ENCODE measurements around the gene LSM12.
A peak's percentile ranks its signal among the peaks of the same experiment; 100 is the strongest.
"Not testable (repeated sequence)": the region's sequence is repeated elsewhere in the genome, so short reads cannot be mapped to it uniquely, and the experiment has no call there.

LSM12 gene

DNA sequence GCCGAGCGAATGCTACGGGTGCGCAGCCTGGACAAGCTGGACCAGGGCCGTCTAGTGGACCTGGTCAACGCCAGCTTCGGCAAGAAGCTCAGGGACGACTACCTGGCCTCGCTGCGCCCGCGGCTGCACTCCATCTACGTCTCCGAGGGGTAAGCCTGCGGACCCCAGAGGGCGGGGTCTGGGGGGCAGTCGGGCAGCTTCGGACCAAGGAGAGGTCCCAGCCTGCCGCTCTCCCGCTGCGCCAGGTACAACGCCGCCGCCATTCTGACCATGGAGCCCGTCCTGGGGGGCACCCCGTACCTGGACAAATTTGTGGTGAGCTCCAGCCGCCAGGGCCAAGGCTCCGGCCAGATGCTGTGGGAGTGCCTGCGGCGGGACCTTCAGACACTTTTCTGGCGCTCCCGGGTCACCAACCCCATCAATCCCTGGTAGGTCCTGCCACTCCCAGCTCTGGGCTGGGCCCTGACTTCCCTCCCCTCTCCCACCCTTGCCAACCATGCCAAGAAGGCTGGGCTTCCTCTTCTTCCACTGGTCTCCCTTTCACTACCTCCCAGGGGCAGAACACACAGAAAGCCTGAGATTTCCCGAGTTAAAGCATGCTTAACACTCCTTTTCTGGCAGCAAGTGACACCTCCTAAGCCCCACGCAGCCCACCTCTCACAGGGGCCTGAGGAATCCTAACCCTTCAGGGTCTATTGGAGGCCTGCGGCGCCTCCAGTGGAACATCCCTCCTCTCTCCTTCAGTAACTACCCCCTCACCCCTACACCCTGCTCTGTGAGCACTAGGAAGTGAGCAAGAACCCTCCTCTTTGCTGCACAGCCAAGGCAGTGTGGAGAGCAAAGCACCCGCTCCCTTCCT lies 58.9 kb downstream of the LSM12 start:
- no peak for DNase-seq (ENCODE audit: low read depth)

DNA sequence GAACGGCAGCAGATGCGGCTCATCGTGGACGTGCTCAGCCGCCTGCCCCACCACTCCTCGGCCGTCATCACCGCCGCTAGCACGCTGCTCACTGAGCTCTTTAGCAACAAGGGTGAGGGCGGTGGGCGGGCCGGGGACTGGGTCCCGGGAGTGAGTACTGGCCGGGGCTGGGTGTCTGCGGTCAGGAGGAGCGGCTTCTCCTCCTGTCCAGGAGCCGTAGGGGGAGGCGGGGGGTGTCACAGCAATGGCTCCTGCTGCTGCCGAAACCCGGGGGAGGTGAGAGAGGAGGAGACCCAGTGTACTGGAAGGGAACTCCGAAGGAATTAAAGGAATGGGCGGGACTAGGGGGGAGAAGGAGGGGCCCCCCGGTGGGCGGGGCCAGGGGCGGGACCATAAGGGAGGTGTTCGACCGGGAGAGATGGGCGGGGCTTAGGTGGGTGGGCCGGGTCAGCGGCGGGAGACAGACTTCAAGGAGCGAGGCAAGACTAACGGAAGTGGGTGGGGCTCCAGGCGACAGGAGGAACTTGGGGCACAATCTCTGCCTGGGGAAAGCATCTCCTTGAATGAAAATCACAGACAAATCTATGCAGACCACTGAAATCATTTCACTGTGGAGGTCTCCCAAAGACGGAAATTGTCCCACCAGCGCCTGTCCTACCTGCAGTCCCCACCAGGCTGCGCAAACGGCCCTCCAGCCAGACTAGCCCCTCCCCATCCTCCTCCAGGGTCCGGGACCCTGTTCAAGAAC lies 59.7 kb downstream of the LSM12 start:
- peak; percentile 99 for DNase-seq (ENCODE audit: low read depth)

DNA sequence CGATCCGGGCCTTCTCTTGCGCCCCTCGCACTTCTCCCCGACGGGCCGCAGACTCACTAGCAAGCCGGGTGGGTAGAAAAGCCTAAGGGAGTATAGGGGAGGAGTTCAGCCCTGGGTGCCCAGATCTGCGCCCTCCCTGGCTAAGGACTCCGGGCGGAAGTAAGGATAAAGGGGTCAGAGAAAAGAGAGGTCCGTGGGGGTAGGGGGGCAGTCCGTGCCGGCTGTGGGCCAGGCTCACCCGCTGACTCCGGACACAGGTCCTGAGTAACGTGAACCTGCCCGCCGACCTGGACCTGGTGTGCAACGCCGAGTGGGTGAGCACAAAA lies 60.2 kb downstream of the LSM12 start:
- no peak for DNase-seq (ENCODE audit: low read depth)

DNA sequence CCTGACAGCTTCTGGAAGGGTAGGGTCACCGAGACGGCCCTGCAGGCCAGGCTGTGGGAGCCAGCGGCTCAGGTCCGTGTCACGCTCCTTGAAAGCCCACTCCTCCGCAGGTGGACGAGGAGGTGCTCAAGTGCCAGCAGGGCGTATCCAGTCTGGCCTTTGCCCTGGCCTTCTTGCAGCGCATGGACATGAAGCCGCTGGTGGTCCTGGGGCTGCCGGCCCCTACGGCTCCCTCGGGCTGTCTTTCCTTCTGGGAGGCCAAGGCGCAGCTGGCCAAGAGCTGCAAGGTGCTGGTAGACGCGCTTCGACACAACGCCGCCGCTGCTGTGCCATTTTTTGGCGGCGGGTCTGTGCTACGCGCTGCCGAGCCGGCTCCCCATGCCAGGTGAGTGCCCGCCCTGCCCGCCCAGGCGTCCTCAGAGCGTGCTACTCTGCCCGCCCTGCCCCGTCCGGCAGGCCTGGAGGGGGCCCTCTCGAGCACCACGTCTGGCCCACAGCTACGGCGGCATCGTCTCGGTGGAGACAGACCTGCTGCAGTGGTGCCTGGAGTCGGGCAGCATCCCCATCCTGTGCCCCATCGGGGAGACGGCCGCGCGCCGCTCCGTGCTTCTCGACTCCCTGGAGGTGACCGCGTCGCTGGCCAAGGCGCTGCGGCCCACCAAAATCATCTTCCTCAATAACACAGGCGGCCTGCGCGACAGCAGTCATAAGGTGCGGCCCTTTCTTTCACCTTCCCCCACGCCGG lies 60.8 kb downstream of the LSM12 start:
- peak; percentile 18 for DNase-seq (ENCODE audit: low read depth)

DNA sequence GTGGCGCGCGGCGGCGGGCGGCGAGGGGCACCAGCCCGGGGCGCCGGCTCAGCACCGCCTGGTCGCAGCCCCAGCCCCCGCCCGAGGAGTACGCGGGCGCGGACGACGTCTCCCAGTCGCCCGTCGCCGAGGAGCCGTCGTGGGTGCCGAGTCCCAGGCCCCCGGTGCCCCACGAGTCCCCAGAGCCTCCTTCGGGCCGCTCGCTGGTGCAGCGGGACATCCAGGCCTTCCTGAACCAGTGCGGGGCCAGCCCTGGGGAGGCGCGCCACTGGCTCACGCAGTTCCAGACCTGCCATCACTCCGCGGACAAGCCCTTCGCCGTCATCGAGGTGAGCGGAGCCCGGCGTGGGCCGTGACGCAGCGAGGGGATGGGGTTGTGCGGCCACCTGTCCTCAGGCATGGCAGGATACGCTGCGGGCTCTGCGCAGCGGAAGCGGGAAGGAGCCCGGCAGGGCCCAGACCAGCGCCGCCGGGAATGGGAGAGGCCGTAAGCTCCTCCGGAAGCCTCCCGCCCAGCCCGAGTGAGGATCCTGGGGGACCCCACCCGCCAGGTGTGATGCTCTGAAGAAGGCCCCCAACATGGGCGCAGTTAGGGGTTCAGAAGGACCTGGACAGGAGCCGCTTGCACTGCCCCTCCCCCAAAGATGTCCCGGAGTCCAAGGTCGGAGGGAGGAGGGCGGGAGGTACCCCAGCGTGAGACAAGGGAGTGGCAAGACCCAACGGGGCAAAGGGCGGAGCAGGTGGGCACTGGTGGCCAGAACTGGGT lies 61.5 kb downstream of the LSM12 start:
- no peak for DNase-seq (ENCODE audit: low read depth)

DNA sequence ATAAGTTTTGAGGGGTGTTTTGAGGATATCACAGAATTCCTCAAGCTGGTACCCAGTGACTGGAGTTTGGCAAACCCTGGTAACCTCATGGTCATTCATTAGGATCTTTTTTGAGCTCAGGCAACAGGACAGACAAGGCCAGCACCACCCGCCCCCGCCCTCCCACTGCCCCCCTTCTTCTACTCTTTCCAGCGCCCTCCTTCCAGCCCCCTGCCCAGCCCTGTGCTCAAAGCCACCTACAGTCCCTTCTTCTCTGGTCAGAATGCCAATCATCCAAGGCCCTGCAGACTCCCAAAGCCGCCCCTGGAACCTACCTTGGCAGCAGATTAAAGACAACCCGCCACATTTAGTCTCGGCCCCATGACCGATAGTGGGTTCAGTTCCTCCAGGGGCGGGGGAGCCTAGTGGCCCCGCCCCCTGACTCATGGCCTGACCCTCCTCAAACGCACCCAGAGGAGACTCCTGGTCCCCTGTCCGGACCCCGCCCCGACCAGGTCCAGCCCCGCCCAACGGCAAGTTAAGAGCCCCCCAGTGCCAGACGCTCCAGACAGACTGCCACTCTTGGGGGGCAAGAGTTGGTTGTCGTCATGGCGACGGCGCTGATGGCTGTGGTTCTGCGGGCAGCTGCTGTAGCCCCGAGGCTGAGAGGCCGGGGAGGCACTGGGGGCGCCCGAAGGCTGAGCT lies 62.3 kb downstream of the LSM12 start, which contains the start of gene NAGS:
Gene NAGS, plus strand, starts transcription at position 546 of the 684 bp plus-strand sequence. Its CDS starts 42 bp downstream, at position 588.
- no peak for DNase-seq (ENCODE audit: low read depth)

DNA sequence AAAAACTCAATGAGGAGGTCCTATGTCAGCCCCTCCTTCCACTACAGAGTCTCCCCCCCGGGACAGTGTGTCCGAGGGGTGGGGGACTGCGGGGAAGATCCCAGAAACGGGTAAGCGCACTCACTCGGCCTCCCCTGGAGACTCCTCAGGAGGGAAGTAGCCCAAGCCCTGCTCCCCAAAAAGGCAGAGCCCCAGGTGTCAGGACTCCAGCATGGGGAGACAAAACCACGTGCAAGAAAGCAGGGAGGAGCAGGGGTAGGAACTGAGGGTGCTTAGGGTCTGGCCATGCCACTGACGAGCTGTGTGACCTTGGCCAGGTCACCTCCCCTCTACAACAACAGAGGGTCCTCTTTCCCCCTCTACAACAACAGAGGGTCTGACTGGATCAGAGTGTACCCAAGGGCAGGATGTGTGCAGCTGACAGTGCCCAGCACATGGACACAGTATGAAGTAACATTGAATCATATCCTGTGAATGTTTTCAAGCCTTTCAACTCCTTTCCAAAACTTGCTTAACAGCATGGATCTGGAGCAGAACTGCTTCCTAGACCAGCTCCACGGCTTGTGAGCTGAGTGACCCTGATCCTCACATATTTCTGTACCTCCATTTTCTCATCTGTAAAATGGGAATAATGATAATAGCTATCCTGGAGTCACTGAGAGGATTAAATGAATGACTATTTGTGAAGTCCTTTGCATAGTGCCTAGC lies 64.2 kb downstream of the LSM12 start:
- DNase-seq (ENCODE audit: low read depth): no peak

DNA sequence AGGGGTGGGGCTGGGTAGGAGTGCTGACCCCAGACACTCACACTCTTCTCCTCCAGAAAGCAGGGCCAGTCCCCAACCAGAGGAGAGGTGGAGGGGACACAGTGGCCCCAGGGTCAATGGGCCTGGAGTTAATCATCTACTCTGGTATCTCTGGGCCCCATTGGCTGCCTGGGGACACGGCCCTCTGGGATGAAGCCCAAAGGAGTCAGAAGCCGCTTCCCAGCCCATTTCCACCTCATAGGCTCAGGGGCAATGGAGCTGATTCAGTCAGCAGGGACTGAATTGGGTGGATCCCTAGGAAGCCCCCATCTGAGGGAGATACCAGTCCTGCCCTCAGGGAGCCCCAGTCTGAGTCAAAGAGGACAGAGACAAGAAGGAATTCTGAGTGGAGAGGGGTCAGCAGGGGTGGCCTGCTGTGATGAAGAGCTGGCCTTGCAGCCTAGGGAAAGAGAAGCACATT lies 65.0 kb downstream of the LSM12 start:
- DNase-seq (ENCODE audit: low read depth): no peak

DNA sequence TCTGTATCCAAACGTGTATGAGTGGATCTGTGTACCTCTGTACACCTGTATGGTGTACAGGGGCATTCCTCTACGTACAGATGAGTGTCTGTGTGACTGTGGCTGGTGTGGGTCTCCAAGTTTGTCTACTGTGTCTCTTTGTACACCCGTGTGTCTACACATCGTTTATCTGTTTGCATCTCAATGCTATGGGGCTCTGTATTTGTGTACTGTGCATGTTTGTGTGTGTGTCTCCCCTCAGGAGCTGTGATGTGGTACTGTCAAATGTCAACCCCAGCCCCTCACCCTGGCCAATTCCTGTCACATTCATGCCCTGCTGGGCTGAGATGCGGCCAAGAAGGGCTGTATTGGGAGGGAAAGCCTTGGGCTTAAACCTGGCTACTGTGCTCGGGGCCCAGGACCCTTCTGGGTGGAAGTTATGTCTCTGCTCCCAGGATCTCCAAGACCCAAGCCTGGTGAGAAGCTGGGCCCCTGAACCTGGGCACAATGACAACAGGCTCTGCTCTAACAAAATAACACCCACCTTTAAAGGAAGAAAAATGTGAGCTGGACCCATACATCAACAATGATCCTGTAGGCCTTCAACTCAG lies 65.5 kb downstream of the LSM12 start:
- no peak for DNase-seq (ENCODE audit: low read depth)

DNA sequence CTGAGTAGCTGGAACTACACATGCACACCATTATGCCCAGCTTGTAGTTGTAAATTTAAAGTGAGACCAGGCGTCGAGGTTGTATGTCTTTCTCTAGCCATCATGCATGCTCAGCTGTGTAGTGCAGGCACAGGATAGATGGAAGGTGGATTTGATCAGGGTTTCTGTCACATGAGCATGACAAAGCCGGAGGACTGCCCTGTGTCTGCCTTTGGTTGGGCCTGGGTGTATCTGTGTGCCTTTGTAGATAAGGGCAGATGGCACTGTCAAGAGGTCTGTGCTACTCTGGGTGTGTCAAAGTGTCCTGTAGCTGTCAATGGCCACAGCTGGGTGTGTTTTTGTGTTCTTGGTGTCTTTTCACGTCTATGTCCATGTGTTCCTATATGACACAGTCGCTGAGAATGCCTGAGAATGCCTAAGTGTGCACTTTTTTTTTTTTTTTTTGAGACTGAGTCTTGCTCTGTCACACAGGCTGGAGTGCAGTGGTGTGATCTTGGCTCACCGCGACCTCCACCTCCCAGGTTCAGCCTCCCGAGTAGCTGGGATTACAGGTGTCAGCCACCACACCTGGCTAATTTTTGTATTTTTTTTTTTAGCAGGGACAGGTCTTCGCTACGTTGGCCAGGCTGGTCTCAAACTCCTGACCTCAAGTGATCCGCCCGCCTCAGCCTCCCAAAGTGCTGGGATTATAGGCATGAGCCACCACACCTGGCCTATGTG lies 66.2 kb downstream of the LSM12 start:
- DNase-seq (ENCODE audit: low read depth): no peak

DNA sequence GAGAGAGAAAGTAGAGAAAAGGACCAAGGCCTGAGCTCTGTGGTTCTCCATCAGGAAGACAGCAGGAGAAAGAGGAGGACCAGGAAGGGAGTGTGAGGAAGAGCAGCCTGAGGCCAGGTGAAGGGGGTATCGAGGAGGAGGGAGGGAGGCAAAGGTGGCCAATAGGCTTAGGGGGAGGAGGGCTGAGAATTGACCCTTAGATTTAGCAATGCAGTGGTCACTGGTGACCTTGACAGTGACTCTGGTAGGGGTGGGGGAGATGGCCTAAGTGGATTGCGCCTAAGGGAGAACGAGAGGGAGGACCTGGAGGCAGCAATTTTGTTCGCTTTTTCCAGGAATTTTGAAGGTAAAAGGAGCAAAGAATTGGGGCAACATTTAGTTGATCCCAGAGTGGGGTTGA lies 67.4 kb downstream of the LSM12 start:
- DNase-seq (ENCODE audit: low read depth): no peak

DNA sequence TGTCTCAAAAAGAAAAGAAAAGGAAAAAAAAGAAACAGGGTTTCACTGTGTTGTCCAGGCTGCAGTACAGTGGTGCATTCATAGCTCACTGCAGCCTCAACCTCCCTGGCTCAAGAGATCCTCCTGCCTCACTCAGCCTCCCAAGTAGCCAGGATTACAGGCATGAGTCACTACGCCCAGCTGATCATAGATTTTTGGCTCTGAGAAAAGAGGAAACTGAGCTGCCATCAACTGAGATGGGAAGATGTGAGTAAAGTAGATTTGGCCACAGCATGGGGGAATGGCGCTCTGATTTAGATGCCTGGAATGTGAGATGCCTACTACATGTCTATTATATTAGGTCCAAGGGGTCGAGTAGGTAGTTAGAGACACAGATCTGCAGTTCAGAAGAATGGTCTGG lies 67.9 kb downstream of the LSM12 start:
- no peak for DNase-seq (ENCODE audit: low read depth)

DNA sequence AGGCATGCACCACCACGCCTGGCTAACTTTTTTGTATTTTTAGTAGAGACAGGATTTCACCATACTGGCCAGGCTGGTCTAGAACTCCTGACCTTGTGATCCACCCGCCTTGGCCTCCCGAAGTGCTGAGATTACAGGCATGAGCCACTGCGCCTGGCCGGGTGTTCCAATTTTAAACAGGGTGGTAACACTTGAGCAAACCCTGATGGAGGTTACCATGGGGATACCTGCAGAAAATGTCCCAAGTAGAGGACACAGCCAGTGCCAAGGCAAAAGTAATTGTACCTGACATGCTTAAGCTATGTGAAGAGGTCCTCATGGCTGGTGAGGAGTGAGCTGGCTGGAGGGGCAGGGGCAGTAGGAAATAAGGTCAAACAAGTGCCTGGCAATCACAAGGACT lies 69.3 kb downstream of the LSM12 start:
- DNase-seq (ENCODE audit: low read depth): not testable (repeated sequence)

DNA sequence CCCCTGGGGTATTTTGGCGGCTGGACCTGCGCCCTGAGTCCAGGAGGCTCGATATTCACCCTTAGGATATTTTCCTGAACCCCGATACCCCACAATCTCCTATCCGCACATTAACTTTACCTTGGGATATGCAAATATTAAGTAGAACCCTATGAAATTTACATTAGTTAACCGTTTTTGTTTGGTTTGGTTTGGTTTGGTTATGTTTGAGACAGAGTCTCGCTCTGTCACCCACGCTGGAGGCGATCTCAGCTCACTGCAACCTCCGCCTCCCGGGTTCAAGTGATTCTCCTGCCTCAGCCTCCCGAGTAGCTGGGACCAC lies 71.4 kb downstream of the LSM12 start:
- DNase-seq (ENCODE audit: low read depth): no peak

DNA sequence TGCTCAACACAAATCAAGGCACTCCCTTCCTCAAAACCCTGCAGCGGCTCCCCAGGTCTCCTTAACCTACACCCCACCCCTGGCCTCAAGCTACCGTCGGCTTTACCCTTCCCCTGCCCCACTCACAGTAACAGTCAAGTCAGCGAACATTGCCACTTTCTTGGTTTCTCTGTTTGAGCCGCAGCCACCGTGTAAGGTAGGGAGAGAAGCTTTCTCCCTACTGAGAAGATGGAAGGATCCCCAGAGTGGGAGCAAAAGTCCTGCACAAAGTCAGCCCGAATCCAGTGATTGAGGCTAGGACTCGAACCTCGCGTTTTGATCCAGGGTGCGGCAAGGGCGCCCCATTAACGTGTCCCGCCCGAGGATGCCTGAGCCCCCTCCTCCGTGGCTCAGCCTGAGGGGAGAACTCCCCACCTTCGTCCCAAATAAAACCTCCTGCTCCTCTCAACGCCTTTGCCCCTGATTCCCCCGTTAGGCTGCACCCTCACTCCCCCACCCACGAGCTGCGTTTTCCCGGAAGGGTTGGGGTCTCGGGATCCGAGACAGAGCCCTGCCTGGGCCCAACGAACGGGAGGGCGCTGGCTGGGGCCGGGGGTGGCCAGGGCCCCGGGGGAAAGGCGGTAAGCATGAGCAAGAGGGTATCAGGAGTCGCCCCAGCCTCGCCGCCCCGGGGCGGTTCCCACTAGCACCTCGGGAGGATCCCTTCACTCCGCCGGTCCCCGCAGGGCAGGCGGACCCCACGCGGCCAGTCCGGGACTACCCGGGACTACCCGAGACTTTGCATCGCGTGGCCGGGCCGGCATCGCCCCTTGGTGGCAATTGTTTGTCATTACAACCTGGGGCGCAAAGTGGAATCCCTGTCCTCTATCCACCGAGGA lies 72.0 kb downstream of the LSM12 start:
- DNase-seq (ENCODE audit: low read depth): peak; percentile 56

DNA sequence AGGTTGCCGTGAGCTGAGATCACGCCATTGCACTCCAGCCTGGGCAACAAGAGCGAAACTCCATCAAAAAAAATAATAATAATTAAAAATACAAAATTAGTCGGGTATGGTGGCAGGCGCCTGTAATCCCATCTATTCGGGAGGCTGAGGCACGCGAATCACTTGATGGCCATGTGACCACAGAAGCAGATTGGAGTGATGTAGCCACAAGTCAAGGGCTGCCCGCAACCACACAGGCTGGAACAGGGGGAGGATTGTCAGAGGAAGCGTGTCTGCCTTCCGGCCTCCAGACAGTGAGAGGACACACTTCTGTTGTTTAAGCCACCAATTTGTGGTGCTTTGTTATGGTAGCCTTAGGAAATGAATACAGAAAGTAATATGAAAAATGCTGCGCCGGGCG lies 73.8 kb downstream of the LSM12 start:
- no peak for DNase-seq (ENCODE audit: low read depth)

DNA sequence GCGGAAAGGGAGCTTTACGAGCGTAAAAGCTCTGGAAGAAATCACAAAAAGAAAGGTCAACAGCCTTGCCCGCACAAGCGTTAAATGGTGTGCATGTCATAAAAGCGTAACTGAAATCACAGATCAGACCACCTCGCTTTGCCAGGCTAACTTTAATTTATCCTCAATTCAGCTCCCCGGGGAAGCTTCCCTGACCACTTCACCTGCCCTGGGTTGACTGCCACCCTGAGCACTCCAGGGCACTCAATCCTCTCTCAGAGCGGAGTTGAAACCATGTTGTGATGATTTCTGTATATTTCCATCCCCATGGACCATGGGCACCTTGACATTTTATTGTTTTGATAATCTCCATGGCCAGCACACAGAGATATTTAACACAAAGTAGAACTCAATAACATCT lies 78.2 kb downstream of the LSM12 start:
- DNase-seq (ENCODE audit: low read depth): no peak

DNA sequence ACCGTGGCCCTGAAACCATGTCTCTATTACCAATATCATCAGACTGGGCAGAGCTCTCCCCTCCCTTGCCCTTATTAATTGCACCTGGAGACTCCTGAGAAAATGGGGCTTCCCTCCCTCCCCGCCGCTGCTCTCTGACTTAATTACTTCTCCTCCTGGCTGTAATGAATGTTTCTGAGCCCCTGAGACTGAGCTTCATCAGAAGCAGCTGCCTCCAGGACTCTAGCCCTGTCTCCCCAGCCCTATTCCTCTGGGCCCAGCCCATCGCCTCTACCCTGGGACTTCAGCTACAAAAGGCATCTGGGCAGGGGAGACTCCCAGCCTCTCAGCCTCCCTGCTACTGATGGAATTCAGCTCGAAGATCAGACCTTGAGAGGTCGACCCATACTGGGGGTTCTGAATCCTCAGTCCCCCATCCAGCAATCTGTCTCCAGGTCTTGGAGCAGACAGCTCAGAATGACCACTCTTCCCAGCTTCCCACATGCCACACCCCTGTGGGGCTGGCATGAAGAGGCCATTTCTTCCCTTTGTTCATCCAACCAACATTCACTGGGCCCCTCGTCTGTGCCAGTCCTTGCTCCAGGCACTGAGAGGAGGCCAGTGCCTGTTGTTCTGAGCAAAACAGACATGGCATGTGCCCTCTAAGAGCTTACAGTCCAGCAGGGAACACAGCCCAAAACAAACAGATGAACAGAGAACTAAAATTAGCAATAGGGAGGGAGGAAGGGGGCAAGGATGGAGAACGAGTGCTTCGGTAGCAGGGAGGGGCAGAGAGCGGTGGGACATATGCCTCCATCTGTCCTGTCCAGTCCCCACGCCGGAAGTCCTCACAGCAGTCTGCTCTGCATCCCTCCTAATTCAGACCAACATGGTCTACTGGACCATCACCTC lies 79.1 kb downstream of the LSM12 start:
- no peak for DNase-seq (ENCODE audit: low read depth)

Data from activated T-cell treated with anti-CD3 and anti-CD28 coated beads for 1 hour (primary cell).